GM21717 (cell line): ENCODE measurements around the gene MMP26.
"Not testable (repeated sequence)": the region's sequence is repeated elsewhere in the genome, so short reads cannot be mapped to it uniquely, and the experiment has no call there.

ENCODE experiments used
- ATAC-seq: cut with Tn5 transposase; IDR thresholded peaks from one replicate; pipeline ENCODE4 v1.9.1; 2021; ENCODE audit warnings: mild to moderate bottlenecking, moderate library complexity; ENCODE audit not compliant: unreplicated experiment

MMP26 gene

GRCh38 chr11:4722616-4723534 is 18.3 kb downstream of the MMP26 start:
- not testable (repeated sequence) for ATAC-seq

DNA sequence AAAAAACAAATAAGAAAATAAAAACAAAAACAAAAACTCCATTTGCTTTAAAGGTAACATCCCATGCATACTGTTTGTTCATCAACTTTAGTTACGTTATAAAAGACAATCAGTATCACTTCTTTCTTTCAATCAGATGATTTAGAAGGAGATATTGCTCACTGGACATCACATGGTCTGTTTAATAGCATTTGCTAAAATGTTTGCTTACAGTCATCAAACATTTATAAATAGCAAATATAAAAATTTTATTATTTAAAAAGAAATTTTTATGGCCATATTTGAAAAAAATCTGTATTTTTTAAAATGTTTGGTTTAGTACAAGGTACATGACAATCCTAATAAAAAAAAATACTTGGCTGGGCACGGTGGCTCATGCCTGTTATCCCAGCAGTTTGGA is 22.6 kb downstream of the MMP26 start:
- ATAC-seq = no peak

DNA sequence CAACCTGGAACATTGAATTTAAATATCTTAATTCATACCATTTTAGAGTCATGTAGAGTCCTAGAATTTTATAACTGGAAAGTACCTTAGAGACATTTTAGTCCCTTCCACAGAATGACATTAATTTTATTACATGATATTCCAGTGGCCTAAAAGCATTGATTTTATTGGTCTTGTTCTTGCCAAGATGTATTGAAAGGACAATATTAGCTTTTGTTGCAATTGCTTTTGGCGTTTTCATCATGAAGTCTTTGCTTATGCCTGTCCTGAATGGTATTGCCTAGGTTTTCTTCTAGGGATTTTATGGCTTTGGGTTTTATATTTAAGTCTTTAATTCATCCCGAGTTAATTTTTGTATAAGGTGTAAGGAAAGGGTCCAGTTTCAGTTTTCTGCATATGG is 36.2 kb downstream of the MMP26 start:
- ATAC-seq = no peak

GRCh38 chr11:4748438-4748837 is 43.9 kb downstream of the MMP26 start:
- no peak for ATAC-seq

DNA sequence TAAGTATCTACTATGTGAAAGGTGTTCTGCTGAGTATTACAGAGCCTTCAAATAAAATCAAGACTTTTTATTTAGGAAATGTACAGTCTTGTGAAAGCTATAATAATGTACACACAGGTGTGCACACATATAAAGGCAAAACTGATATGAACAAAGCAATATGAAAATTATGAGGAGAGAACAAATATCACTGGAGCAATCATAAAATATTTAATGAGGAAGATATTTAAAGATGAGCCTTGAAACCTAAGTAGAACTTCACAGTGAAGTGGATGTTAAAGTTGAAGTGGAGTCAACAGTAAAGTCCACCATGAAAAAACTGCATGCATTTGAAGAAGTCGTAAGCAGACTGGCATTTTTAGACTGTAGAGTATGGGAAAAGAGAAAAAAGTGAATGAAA is 46.6 kb downstream of the MMP26 start:
- ATAC-seq = no peak
